Esophagus muscularis mucosa (tissue), 4 donors: ENCODE data around the gene AGXT. TPM values are rescaled to one million over a fixed set of nuclear protein-coding genes. Genes with fewer than 3 reads are reported as not detected.

Source experiments
- DNase-seq: peaks from one replicate; pipeline ENCODE4 v3.0.0-alpha.2; 2017; ENCODE audit errors: extremely low spot score
- H3K27ac ChIP-seq, 4 donors: fragments of 200-600 bp; sonication (generic); replicated peaks in 1 of 4; 1 replicate in 3 of 4; 2 replicates in 1 of 4; pipeline ENCODE4 v1.5.1; 2016 to 2019; ENCODE audit warnings: mild to moderate bottlenecking in 1 of 4
- H3K27me3 ChIP-seq, 4 donors: fragments of 200-600 bp; sonication (generic); one replicate each; pipeline versions ENCODE4 v1.5.1 to v1.6.0; 2016 to 2019
- H3K36me3 ChIP-seq, 4 donors: fragments of 200-600 bp; sonication (generic); one replicate each; pipeline ENCODE4 v1.5.1; 2016 to 2019
- H3K4me1 ChIP-seq, 4 donors: fragments of 200-600 bp; sonication (generic); one replicate each; pipeline ENCODE4 v1.5.1; 2016 to 2019
- H3K4me3 ChIP-seq, 4 donors: fragments of 200-600 bp; sonication (generic); 1 replicate in 2 of 4; 2 replicates in 2 of 4; pipeline ENCODE4 v1.5.1; 2016 to 2019; ENCODE audit warnings: mild to moderate bottlenecking in 4 of 4, moderate library complexity in 1 of 4
- H3K9me3 ChIP-seq, 4 donors: fragments of 200-600 bp; sonication (generic); 1 replicate in 3 of 4; 2 replicates in 1 of 4; pipeline ENCODE4 v1.5.1; 2016 to 2019
- CTCF ChIP-seq, 3 experiments: fragments of 200-600 bp in 2 of 3; fragments of 450-650 bp in 1 of 3; sonication (generic) in 2 of 3; IDR thresholded peaks; one replicate each; pipeline ENCODE4 v1.5.1; 2017 to 2019; ENCODE audit warnings: antibody characterized with exemption in 3 of 3, mild to moderate bottlenecking in 2 of 3, moderate library complexity in 1 of 3
- EP300 ChIP-seq: sonication (generic); formaldehyde crosslinking; IDR thresholded peaks from one replicate; pipeline ENCODE4 v1.6.1; 2017; ENCODE audit warnings: antibody characterized with exemption
- POLR2A ChIP-seq: fragments of 450-650 bp; IDR thresholded peaks from one replicate; pipeline ENCODE4 v1.6.1; 2017; ENCODE audit warnings: antibody characterized with exemption, moderate library complexity, mild to moderate bottlenecking, low read depth
- POLR2AphosphoS5 ChIP-seq, 2 donors: sonication (generic); formaldehyde crosslinking; IDR thresholded peaks; one replicate each; pipeline ENCODE4 v1.6.1; 2017; ENCODE audit warnings: antibody characterized with exemption in 2 of 2
- WGBS: methylation state at CpG from one replicate; pipeline ENCODE4 v1.1.5; 2018; 5-methylcytosine and 5-hydroxymethylcytosine counted together
- intact Hi-C: fragments of 100-400 bp; cut with DNase I; formaldehyde crosslinking; loops from one replicate; pipeline ENCODE4 v1.15.1; 2023
- total RNA-seq, 4 donors: library from RNA; depleted of rRNA; stranded (reverse); fragments of >200 nt; gene quantifications; one replicate each; pipeline versions ENCODE4 v1.1.0 to v1.2.1, GENCODE V29; 2016

The AGXT gene
- total RNA-seq, 4 donors from 2014 or later: not detected

DNA sequence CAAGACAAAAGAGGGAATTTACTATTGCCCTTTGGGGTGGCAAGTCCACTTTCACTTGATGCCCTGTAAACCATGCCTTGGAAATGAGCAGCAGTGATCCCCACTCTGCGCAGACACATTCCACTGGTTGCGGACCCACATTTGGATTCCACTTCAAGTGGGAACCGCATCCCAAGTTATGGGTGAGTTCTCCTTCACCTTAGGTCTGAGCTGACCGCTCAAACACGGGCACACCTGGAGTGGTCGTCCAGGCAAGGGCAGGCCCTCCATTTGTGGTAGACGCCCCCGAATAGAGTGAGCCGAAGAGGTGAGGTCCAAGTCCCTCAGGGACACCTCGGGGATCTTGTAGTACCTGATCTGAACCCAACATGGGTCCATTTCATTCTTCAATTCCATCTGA is 9.8 kb upstream of the AGXT start:
- peaks cover 0 to 26% (median 0%) of the 10 kb centered on the region in 4 donors for H3K27me3 ChIP-seq
- no peaks in the 10 kb centered on the region for H3K36me3 ChIP-seq
- 89% methylated on average over 10 of the region's 10 CpGs for WGBS
- no peak overlapping the region for H3K27ac ChIP-seq
- no peaks in the 10 kb centered on the region for H3K4me1 ChIP-seq
- intact Hi-C loops: no loop called here
- no peak overlapping the region for H3K4me3 ChIP-seq
- DNase-seq: no peak
- TF ChIP-seq POLR2AphosphoS5 (IDR thresholded peaks at IDR 0.05) (no peak), CTCF (IDR thresholded peaks at IDR 0.05) (no peak), EP300 (no peak), POLR2A (no peak)
- no peaks in the 10 kb centered on the region for H3K9me3 ChIP-seq

DNA sequence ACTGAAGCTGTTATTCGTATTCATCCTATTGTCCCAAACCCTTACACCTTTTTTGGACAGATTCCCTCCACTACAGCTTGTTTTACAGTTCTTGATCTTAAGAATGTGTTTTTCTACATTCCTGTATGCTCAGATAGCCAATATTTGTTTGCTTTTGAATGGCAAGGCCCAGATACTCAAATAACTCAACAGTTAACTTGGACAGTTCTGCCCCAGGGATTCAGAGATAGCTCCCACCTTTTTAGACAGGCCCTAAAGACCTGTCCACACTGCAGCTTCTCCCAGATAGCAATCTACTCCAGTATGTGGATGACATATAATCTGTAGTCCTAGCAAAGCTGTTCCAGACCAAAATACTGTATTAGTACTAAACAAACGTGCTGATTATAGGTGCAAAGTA is 7.1 kb upstream of the AGXT start:
- Histone ChIP-seq H3K9me3 (no peaks in the 10 kb centered on the region), H3K4me1 (no peaks in the 10 kb centered on the region), H3K4me3 (no peak overlapping the region), H3K36me3 (no peaks in the 10 kb centered on the region), H3K27me3 (peaks cover 0 to 17% (median 0%) of the 10 kb centered on the region in 4 donors), H3K27ac (no peak overlapping the region)
- no peak for DNase-seq
- intact Hi-C loops: no loop called here
- 70% methylated on average over 2 of the region's 2 CpGs for WGBS
- no peak for TF ChIP-seq POLR2AphosphoS5 (IDR thresholded peaks at IDR 0.05)
- TF ChIP-seq POLR2A: no peak
- TF ChIP-seq CTCF (IDR thresholded peaks at IDR 0.05): no peak
- no peak for TF ChIP-seq EP300

DNA sequence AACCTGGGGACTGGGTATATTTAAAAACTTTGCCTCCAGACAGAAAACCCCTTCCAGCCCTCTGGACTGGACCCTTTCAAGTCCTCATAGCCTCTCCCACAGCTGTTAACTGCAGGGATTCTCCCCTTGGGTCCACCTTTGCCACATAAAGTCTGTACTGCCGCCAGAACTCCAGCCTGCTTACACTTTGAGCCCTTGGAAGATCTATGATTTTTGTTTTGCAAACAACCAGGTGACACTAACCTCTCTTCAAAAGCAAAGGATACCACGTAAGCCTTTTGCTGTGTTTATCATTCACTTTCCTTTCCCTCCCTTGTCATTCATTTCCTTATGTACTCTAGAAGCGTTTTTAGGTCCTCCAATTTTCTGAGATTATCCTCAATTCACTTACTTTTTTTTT is 4.1 kb upstream of the AGXT start:
- H3K4me3 ChIP-seq: no peak overlapping the region

DNA sequence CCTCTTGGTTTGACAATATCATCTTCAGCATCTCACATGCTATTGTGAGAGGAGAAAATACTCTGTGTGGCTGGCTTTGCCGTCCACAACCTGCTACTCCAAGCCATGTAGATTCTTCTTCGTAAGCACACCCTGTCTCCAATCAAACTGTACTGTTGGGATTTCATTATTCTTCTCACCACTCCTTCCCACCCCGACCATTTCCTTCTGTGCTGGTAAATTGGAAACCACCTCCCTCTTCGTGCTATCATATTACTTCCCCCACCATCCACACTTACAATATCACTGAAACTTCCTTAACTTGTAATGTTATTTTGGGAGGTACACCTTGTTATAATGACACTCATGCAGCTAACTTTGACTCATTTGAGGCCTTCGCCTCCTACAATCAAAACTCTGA is 3.2 kb upstream of the AGXT start:
- 78% methylated on average over 5 of the region's 5 CpGs for WGBS
- Histone ChIP-seq H3K27ac (no peak overlapping the region), H3K4me3 (no peak overlapping the region), H3K9me3 (no peaks in the 10 kb centered on the region), H3K36me3 (no peaks in the 10 kb centered on the region), H3K27me3 (peaks cover 0 to 19% (median 0%) of the 10 kb centered on the region in 4 donors), H3K4me1 (no peaks in the 10 kb centered on the region)
- DNase-seq: no peak
- no peak for TF ChIP-seq CTCF (IDR thresholded peaks at IDR 0.05)
- TF ChIP-seq POLR2AphosphoS5 (IDR thresholded peaks at IDR 0.05): no peak
- TF ChIP-seq POLR2A: no peak
- no peak for TF ChIP-seq EP300
- intact Hi-C loops: no loop called here

More for the DNA sequence above, 4.1 kb upstream of the AGXT start:
- WGBS: 83% methylated on average over 3 of the region's 3 CpGs
- Histone ChIP-seq H3K27ac (no peak overlapping the region), H3K4me1 (no peaks in the 10 kb centered on the region), H3K27me3 (peaks cover 0 to 11% (median 0%) of the 10 kb centered on the region in 4 donors), H3K36me3 (no peaks in the 10 kb centered on the region), H3K9me3 (no peaks in the 10 kb centered on the region)
- no peak for DNase-seq
- intact Hi-C loops: no loop called here
- TF ChIP-seq POLR2A: no peak
- TF ChIP-seq CTCF (IDR thresholded peaks at IDR 0.05): no peak
- no peak for TF ChIP-seq EP300
- TF ChIP-seq POLR2AphosphoS5 (IDR thresholded peaks at IDR 0.05): no peak
